GM18511 (cell line): ENCODE measurements around the gene CD244.
"Not testable (repeated sequence)": the region's sequence is repeated elsewhere in the genome, so short reads cannot be mapped to it uniquely, and the experiment has no call there.

Experiments
- ATAC-seq: cut with Tn5 transposase; IDR thresholded peaks from one replicate; pipeline ENCODE4 v1.9.1; 2021; ENCODE audit warnings: mild to moderate bottlenecking, moderate library complexity; ENCODE audit not compliant: unreplicated experiment

CD244 gene, protein sequence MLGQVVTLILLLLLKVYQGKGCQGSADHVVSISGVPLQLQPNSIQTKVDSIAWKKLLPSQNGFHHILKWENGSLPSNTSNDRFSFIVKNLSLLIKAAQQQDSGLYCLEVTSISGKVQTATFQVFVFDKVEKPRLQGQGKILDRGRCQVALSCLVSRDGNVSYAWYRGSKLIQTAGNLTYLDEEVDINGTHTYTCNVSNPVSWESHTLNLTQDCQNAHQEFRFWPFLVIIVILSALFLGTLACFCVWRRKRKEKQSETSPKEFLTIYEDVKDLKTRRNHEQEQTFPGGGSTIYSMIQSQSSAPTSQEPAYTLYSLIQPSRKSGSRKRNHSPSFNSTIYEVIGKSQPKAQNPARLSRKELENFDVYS

DNA sequence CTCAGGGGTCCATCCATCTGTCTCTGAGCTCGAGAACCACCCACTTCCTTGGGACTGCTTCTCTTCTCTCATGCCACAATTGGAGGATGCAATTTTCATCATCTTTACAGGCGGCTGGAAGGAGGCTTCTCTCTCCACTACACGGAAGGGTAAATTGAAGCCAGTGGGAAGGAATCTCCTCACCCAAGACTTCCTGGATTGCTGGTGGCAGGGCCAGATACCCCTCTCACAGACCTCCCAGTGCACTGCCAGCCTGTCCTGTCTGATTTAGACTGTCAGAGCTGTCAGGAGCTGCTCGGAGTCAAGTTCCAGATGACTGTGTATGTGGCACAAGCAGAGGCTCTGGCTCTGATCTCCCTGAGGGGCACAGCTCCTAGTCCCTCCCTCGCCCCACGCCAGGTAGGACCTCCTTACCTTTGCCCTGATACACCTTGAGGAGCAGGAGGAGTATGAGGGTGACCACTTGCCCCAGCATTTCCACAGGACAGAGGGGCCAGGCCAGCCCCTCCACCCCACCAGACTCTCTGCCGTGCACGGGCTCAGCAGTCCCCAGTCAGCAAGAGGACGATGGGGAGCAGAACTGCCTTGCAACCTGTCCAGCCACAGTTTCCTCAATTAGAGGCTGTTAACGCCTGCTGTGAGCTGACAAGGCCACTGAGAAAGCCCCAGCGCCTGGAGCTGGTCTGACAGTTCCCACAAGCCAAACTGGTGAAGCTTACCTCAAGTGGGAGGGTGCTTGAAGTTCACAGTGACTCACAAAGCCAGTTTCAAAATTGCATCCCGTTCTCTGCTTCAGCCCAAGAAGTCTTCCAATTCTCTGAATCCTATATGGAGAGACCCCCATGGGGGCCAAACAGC, at the start of gene CD244:
CD244 (minus strand) TSS at position 685 of the 858 bp plus-strand sequence; CDS start at position 475, 210 bp downstream.
- ATAC-seq, result peak; percentile 82

DNA sequence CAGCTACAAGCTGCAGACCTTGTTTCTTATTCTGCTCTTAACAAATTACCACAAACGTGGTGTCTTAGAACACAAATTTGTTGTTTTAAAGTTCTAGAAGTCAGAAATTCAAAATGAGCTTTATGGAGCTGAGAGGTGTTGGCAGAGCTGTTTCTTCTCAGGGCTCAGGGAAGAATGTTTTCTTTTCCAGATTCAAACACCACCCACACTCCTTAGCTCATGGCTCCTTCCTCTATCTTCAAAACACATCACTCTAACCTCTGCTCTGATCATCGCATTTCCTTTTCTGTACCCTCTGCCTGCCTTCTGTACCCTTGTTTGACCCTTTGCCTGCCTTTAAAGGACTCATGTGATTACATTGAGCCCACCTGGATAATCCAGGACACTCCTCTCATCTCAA, 49.2 kb upstream of the CD244 start:
- no peak for ATAC-seq

DNA sequence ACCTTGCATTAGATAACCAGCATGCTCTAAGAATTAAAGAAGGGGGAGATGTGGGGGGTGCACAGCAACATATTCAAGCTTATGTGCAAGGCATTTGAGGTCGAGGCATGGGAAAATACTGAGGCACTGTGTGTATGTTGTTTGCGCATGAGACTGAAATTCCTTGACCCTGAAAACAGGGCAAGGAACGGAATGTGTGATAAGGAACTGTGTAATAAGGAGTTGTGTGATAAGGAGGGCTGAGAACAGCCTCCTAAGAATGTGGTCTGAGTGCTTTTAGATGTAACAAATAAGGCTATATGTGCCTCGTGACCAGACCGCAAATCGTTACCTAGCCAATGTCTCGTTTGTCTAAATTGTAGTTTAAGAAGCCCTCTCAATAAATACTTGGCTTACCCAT, 48.8 kb upstream of the CD244 start:
- ATAC-seq, result no peak

DNA sequence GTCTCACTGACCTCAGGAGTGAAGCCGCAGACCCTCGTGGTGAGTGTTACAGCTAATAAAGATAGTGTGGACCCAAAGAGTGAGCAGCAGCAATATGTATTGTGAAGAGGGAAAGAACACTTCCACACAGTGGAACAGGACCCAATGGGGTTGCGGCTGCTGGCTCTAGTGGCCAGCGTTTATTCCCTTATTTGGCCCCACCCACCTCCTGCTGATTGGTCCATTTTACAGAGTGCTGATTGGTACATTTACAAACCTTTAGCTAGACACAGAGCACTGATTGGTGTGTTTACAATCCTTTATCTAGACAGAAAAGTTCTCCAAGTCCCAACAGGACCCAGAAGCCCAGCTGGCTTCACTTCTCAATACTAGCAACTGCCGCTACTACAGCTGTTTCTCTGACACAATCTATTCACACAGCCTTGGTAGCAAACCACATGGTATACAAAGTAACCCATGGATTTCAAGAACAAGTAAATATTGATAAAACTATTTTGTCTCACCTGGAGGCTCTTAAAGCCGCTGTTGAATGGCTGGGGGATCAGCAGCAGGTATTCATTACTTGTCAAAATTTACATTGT, 47.6 kb upstream of the CD244 start:
- ATAC-seq, result no peak

DNA sequence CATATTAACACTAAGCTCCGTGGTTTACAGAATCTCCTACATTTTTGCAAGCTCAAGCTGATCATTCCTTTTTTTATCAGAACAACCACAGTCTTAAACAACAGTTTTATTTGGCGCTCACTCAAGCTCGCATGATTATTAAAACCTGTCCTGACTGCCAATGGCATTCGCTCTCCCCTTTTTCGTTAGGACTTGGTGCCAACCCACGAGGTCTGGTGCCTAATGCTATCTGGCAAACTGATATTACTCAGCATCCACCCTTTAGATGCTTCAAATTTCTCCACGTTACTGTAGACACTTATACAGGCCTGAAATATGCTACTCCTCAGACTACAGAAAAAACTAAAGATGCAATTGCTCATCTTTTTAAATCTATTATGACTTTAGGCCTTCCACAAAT, 45.3 kb upstream of the CD244 start:
- ATAC-seq, result no peak

DNA sequence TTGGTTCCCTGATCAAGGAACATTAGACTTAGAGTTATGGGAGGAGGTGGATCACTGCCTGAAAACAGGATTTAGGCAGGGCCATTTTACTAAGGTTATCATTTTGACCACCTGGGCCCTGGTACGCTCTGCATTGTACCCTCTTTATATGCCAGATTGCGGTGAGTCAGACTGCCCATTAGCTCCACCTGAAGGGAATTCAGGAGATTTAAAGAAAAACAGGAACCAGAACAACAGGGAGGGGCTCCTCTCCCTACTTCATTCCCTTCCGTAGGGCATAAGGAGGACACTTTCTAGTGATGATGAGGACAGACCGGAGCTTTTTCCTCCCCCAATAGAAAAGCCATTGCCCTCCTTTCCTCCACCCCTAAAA, 42.9 kb upstream of the CD244 start:
- no peak for ATAC-seq

DNA sequence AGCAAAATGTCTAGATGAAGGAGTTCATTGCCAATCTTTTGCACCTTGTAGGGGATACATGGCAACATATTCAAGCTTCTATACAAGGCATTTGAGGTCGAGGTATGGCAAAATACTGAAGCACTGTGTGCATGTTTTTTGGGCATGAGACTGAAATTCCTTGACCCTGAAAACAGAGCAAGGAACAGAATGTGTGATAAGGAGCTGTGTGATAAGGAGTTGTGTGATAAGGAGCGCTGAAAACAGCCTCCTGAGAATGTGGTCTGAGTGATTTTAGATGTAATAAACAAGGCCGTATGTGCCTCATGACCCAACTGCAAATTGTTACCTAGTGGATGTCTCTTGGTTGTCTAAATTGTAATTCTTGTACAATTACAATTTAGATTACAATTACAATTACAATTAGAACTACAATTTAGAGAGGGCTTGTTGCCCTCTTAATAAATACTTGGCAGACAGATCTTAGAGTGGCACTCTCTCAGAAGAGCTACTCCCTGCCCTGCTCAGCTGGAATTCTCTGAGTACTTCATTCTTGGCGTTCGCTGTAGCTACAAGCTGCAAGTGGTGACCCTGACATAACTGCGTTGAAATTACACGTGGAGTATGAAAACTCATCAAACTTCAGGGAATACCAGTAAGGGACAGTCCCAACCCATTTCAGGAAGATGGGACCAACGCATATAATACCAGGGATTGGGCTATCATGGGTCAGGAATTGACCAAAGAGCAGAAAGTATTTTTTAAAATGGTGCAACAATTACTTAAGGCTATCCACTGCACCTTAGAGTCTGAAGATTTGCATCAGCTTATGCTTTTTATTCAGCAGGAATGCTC, 42.3 kb upstream of the CD244 start:
- no peak for ATAC-seq

DNA sequence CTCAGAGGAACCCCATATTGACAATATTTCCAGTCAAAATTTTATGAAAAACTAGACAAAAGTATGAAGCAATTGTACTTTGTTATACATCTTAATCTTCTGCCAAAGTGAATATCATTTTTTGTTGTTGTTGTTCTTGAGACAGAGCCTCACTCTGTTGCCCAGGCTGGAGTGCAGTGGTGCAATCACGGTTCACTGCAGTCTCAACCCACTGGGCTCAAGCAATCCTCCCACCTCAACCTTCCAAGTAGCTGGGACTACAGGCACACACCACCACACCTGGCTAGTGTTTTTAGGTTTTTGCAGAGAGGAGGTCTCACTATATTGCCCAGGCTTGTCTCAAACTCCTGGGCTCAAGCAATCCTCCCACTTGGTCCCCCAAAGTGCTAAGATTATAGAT, 39.6 kb upstream of the CD244 start:
- ATAC-seq, result not testable (repeated sequence)

DNA sequence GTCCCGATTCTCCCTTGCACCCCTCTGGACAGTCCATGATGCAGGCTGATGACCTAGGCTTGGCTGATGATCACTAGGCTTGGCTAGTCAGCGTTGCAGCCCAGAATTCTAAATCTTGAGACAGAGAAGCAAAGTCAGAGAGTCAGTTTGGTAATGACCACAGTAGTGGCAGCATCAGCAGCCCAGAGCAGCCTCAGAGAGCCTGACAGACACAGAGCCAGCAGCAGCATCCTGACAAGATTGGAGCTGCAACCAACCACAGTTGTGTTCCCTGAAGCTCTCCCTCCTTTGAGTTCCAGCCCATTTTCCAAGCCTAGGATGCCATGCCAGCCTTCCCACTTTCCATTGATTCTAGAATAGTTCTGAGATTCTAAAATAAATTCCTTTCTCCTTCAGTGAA, 39.1 kb upstream of the CD244 start:
- no peak for ATAC-seq

DNA sequence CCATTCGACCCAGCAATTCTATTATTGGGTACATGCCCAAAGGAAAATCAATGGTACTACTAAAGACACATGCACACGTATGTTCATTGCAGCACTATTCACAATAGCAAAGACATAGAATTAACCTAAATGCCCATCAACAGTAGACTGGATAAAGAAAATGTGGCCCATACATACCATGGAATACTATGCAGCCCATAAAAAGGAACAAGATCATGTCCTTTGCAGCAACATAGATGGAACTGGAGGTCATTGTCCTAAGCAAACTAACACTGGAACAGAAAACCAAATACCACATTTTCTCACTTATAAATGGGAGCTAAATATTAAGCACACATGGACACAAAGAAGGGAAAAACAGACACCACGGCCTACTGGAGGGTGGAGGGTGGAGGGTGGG, 38.0 kb upstream of the CD244 start:
- not testable (repeated sequence) for ATAC-seq

DNA sequence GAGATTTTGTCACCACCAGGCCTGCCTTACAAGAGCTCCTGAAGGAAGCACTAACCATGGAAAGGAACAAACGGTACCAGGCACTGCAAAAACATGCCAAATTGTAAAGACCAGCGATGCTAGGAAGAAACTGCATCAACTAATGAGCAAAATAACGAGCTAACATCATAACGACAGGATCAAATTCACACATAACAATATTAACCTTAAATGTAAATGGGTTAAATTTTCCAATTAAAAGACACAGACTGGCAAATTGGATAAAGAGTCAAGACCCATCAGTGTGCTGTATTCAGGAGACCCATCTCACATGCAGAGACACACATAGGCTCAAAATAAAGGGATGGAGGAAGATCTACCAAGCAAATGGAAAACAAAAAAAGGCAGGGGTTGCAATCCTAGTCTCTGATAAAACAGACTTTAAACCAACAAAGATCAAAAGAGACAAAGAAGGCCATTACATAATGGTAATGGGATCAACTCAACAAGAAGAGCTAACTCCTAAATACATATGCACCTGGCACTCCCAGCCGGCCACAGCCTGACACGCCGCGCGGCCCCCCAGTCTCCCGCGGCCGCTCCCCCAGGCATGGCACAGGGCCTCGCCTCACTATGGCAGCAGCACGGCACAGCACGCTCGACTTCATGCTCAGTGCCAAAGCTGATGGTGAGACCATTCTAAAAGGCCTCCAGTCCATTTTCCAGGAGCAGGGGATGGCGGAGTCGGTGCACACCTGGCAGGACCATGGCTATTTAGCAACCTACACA, 31.9 kb upstream of the CD244 start:
- ATAC-seq, result not testable (repeated sequence)

DNA sequence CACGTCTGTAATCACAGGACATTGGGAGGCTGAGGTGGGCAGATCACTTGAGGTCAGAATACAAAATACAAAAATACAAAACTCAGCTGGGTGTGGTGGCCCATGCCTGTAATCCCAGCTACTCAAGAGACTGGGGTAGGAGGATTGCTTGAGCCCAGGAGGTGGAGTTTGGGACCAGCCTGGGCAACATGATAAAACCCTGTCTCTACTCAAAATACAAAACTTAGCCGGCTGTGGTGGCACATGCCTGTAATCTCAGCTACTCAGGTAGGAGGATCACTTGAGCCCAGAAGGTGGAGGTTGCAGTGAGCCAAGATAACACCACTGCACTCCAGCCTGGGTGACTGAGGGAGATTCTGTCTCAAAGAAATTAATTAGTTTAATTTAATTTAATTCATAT, 28.8 kb upstream of the CD244 start:
- no peak for ATAC-seq

DNA sequence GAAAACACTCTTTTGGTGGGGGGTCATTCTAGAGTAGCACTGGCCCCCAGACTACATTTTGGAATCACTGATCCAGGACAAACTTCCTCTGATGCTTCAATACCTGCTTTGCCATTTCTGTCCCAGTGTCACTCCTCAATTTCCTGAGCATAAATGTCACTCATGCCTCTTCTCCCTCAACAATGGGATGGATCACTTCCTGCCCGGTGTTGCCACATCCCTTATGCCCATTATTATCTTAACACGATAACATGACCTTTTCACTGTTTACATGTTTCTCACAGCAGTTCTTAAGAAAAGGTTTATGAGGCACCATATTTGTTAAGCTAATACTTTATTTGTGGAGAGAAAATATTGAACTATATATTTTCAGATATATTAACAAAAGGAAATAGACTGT, 26.2 kb upstream of the CD244 start:
- no peak for ATAC-seq

DNA sequence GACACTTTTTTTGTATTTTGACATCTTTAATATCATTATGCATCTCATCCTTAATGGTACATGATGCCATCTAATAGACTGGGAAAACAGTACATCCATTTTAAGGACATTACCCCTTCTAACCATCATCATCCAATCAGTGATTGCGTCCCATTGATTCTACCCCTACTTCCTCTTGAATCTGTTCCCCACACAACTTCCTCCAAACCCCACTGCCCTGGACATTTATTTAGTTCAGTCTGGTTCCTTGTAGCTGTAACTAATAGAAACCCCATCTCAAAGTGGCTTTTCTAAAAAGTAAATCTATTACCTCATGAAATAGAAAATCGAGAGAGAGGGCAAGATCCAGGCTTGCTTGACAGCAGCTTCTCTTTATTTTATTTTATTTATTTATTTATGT, 24.4 kb upstream of the CD244 start:
- no peak for ATAC-seq

DNA sequence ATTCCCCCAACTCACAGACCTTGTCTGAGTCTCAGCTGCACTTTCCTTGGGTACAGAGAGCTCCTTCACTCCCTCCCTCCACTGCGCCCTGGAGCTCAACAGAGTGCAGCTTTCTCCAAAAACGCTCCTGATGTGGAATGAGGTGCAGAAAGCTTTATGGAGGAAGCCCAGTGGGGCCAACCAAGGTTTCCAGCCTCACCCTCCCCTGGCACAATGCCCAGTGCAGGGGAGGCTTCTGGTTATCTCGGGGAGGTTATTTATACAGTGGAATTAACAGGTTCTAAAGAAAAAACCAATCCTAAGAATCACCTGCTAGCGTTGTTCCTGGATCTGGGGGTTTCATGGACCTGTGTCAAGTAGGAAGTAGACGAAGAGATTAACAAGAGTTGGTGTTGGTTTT, 22.4 kb upstream of the CD244 start, which contains the start of gene ITLN1:
ITLN1 (minus strand) TSS at position 139 of the 400 bp plus-strand sequence. CDS start 303 bp downstream, outside the sequence.
- no peak for ATAC-seq

DNA sequence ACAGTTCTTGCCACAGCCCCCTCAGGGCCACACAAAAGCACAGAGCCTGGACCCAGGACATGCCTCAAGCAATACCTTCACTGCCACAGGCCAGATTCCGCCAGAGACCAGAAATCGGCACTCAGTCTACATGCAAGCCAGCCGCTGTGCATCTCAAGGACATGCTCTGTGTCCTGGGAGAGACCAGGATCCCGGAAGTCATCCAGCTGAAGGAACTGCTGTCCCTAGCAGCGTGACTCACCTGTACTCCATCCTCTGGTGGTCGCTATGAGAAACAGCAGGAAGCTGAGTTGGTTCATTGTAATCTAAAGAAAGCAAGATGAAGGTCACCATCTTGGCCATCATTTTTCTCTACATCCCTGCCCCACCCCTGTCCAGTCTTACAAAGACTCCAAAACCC, 21.9 kb upstream of the CD244 start:
- ATAC-seq, result no peak

DNA sequence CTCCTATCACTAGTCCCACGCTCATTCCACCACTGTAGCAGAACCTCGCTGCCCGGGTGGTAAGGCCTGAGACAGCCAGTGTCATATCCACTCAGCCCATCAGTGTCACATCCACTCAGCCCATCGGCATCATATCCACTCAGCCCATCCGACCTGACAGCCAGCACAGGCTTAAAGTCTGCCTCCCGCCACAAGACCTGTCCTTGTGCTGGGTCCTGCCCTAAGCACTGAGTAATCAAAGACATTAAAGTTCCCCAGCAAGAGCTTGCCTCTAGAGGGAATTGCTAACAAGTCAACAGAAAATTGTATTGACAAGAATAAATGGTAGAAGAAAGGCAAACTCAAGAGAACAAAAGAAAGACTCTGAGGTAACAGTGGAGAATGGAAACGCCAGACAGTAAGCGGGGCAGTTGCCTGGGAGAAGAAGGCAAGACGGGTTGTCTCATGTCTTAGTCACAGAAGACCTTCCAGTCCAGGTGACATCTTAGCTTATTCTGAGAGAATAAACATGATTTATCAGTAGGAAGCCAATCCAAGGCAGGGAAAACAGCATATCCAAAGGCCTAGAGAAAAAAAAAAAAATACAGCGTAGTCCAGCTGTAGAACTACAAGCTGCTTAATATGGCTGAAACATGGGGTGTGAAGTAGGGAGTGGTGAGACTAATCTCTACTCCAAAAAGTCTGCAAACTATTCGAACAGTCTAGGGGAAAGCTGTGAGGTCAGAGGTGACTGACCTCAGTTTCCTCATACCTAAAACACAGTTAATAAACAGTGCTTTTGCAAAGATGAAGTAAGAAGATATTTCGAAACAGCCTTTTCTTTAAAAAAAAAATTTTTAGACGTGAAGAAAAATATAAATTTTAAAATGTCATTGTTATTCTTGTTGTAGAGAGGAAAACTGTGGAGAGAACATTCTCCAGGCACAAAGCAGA, 21.2 kb upstream of the CD244 start:
- ATAC-seq, result no peak

DNA sequence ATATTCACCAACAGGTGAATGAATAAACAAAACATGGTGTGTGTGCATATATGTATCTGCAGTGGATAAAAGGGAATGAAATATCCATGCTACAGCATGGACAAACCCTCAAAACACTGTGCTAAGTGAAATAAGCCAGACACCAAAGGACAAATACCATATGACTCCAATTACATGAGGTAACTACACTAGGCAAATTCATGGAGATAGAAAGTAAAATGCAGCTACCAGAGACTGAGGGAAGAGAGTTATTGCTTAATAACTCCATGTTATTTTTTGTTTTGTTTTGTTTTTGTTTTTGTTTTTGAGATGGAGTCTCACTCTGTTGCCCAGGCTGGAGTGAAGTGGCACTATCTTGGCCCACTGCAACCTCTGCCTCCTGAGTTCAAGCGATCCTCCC, 19.9 kb upstream of the CD244 start:
- no peak for ATAC-seq

DNA sequence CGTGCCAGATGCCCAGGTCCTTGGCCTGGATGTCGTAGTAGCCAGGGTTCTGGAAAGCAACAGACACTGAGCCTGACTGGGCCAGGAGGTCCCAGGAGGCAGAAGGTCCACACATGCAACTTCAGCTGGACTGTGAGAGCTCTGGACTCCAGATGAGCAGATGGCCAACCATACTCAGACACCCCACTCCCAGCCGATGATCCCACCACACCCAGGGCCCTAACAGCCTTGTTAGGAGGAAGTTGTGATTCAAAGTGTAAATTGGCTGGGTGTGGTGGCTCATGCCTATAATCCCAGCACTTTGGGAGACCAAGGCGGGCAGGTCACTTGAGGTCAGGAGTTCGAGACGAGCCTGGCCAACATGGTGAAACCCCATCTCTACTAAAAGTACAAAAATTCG, 18.6 kb upstream of the CD244 start:
- ATAC-seq, result not testable (repeated sequence)
